ENCODE measurements around the gene ARHGAP12.

Gene ARHGAP12

GRCh38 chr10:31948021-31948420, 19.4 kb upstream of the ARHGAP12 start:
- no peak for DNase-seq

GRCh38 chr10:31947144-31947926, 18.7 kb upstream of the ARHGAP12 start:
- DNase-seq: peak; percentile 20

- DNase-seq: no peak
Observed at GRCh38 chr10:31945392-31945791, 16.8 kb upstream of the ARHGAP12 start.

DNA sequence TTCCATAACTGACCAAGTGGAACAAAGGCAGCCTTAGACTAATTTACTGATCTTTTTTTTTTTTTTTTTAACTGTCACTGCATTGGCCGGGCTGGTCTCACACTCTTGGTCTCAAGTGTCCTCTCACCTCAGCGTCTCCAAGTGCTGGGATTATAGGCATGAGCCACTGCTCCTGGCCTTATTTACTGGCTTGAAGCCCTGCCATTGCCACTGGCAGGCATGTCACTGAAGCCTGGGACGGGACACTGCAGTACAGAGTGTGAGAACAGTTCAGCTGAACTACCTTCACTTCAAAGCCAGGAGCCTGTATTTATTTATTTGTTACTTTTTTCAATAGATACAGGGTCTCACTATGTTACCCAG, 15.4 kb upstream of the ARHGAP12 start:
- DNase-seq: no peak

GRCh38 chr10:31942892-31943291, 14.3 kb upstream of the ARHGAP12 start:
- DNase-seq: no peak

DNA sequence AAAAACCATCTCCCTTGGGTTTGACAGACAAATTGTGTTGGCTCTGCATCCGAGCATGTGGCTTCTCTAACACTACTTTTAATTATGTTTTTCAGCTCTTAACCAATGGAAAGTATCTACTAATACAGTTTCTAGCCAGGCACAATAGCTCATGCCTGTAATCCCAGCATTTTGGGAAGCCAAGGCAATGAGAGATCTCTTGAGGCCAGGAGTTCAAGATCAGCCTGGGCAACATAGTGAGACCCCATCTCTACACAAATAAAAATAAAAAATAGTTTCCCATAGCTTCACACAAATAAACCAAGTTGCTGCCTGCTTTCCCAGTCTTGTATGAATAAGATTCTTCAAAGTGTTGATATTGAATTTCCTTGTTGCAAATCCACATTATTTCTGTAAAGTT, 13.8 kb upstream of the ARHGAP12 start:
- no peak for DNase-seq

DNA sequence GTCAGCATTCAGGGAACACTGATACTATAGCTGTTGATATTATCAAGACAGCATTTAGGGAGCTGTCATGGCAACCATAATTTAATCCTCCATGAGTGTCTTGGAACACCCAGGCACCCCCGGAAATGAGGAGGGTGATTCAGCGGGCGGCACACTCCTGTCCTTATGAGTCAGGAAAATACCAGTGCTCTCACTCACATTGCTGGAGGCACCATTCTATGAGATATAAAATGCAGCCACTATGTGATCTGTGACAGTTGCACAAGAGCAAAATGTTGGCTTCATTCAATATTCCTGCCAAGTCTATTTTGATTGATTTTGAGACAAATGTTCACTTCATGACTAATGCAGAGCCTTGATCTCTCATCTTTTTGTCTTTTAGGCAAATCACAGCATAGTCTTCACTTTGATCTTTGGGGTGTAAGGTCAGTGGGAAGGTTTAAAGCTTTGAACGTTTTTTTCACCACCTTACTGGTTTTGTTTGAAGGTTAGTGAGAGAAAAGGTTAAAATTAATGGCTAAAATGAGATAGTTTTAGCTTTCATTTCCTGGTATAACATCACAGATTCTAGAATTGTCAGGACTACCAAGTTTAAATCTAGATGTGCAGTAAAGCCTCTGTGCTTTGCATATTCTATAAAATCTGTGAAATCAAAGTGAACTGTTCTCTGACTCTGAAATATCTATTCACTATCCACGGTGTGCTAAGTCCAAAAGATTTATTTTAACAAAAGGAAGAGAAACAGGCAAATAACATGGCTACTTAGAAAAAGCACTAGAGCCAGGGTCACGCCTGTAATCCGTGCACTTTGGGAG, 12.4 kb upstream of the ARHGAP12 start:
- no peak for DNase-seq

GRCh38 chr10:31939797-31940708, 11.4 kb upstream of the ARHGAP12 start:
- DNase-seq: no peak

- DNase-seq: no peak
Observed at GRCh38 chr10:31937371-31937770, 8.7 kb upstream of the ARHGAP12 start.

- no peak for DNase-seq
Observed at GRCh38 chr10:31936933-31937332, 8.3 kb upstream of the ARHGAP12 start.

DNA sequence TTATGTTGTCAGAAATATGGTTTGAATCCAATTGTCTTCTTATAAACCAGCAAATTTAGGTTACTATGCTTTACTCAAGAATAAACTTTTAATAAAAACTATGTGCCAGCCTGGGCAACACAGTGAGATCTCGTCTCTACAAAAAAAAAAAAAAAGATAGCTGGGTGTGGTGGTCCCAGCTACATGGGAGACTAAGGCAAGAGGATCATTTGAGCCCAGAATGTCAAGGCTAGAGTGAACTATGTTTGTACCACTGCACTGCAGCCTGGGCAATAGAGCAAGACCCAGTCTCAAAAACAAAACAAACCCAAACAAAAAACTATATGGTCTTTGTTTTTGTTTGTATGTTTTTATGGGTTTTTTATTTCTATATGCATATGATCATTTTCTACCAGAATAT, 7.5 kb upstream of the ARHGAP12 start:
- DNase-seq: no peak

GRCh38 chr10:31935678-31936077, 7.0 kb upstream of the ARHGAP12 start:
- DNase-seq: no peak

DNA sequence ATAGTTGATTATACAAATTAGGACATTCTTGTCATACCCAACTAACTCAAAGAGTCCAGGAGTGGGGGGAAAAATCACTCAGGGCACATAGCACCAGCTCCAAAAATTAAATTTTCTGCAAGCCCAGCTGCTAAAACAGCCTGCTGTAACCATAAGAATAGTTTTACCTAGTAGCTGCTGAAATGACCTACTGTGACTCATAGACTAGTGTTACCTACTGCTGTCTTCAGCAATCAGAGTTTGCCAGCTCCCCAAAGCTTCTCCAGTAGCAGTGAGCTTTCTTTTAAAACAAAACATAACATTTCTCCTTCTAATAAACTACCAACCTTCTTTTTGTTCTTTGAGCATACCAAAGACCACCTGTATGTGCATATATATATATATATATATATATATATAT, 4.2 kb upstream of the ARHGAP12 start:
- no peak for DNase-seq

DNA sequence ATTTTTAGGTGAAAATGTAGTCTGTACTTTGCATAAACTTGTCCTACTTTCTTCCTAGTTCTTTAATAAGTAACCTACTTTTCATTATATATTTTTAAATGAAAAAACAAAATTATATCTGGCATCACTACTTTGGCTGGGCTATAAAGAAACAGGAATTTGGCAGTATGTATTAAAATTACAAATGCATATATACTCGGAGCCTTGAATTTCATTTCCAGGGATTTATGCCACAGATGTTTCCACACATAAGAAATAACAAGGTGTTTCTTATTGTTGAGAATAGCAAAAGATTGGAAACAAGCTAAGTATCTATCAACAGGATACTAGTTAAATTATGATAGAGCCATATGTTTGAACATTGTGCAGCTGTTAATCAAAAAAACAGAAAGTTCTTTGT, 2.2 kb upstream of the ARHGAP12 start:
- DNase-seq: no peak

GRCh38 chr10:31930023-31930751, 1.6 kb upstream of the ARHGAP12 start:
- DNase-seq: no peak

DNA sequence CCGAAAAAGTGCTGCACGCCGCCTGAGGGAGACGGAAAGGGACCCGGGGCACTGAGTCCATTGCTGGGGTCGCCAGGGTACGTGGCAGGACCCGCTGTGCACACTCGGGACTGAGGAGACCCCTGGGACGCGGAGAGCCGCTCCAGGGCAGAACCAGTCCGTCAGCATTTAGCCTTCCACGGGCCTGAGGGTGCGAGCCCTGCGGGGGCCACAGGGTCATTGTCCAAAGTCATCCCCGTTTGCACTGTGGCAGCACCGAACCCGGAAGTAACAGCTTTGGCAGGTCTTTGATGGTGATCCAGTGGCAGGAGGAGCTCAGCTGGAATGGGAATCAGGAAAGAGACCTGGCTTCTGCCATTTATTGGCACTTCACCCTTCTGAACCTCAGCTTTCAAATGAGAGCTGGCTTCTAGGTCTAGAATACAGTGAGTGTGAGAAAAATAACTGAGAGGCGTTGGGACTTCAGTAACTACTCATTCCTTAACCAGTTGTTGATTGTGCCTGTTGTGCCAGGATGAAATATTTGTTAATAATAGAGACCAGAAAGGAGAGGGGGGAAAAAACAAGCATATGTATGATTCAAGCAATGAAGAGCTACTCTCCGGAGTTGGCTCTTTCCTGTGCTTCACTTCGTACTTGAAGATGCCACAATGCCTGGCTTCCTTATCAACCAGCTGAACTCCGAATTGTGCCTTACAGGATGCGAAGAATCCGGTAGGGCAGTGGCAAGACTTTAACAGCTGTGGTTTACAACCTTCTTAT, 811 bp upstream of the ARHGAP12 start:
- no peak for DNase-seq

GRCh38 chr10:31927884-31928548, 615 bp downstream of the ARHGAP12 start:
- DNase-seq: no peak

DNA sequence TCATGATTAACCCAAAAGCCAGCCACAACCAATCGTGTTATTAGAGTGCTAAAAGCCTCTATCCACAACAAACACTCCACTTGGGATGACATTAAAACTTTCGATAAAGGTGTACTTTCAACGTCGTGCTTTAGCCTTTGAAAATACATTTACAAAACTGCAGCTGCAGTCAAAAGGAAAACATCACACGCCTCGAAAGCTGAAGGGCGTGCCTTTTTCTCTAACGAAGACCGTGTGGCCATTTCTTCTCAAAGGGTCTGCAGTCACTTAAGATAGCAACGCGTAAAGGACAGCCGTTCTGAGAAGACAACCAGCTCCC, 1.1 kb downstream of the ARHGAP12 start:
- no peak for DNase-seq

- no peak for DNase-seq
Observed at GRCh38 chr10:31926765-31927564, 1.7 kb downstream of the ARHGAP12 start.

- DNase-seq: no peak
Observed at GRCh38 chr10:31926160-31926559, 2.5 kb downstream of the ARHGAP12 start.

DNA sequence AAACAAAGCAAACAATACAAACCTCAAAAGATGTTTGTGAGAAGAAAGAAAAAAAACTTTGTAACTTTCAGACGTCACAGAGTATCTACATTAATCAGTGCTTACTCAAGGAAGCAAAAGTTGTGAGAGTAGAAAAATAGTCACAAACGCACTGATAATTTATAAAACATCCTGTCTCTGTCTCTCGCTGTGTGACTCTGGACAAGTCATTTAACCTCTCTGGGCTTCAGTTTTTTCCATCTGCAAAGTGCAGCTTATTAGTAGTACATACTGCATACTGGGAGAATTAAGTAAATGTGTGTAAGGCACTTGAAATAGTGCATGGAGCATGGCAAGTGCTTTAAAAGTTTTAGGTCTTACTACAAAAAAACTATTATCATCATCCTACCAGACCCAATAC, 3.8 kb downstream of the ARHGAP12 start:
- no peak for DNase-seq

Data from NCI-H2081 treated with DMSO at 0.1 percent for 48 hours (cell line).